Activated CD8-positive, alpha-beta memory T cell treated with anti-CD3 and anti-CD28 coated beads, Interleukin-2, amount 50 U/mL, for 24 hours (primary cell): ENCODE data around the gene KCMF1.

Experiments
- DNase-seq: peaks from one replicate; pipeline ENCODE4 v3.0.0-alpha.2; 2020; ENCODE audit errors: extremely low read depth

The KCMF1 gene

DNA sequence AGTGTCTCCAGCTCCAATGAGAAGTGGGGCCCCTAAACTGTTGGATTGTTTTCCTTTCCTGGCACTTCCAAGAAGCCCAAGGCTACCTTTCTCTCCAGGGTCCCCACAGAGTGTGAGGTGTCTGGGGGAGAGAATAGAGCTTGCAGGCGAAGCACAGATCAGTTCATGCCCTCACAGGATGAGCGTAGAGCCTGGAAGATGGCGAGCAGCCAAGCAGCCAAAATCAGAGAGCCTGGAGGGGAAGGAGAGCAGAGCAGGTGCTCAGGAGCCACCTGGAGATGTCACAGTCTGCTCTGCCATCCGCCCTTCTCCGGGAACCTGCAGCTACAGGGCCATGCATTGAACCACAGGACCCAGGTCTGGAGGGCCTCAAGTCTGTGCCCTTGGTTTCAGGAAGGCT is 107.6 kb downstream of the KCMF1 start:
- DNase-seq: no peak

DNA sequence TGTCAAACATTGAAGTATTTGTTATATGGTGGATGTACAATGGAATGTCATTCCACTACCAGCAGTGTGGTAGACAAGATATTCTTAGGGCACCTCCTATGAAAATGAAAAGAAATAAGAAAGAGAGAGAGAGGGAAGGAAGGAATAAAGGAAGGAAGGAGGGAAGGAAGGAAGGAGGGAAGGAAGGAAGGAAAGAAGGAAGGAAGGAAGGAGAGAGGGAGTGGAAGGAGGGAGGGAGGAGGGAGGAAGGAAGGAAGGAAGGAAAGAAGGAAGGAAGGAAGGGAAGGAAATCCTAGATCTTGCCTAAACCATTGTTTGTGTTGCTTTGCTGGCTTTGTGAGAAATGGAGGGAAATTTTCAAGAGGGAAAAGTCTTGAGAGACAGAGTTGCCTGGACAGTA is 112.1 kb downstream of the KCMF1 start:
- DNase-seq: no peak

DNA sequence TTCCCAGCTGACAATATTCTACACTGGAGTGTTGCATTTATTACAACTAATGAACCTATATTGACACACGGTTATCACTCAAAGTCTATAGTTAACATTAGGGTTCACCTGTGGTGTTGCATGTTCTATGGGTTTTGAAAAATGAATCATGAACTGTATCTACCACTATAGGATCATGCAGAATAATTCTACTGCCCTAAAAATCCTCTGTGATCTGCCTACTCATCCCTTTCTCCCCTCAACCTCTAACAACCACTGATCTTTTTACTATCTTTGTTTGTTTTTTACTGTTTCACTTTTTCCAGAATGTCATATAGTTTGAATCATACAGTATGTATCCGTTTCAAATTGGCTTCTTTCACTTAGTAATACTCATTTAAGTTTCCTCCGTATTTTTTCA is 114.6 kb downstream of the KCMF1 start:
- DNase-seq: no peak

DNA sequence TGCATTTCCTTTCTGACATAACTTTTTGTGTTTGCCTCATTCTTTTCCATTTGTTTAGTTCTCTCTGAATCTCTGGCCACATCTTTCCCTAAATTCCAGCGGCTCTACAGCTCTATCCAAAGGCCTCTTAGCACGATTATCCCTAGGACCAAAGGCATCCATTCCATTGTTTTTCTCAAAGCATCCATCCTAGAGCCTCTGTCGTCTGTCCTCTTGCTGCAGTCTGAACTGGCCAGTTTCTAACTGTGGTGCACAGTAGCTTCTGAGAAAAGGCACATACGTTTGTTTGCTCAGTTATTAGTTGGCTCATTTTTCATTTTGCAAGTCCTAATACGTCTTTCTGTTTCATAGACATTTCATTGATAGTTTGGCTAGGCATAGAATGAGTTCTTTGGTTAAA is 116.6 kb downstream of the KCMF1 start:
- DNase-seq: no peak

DNA sequence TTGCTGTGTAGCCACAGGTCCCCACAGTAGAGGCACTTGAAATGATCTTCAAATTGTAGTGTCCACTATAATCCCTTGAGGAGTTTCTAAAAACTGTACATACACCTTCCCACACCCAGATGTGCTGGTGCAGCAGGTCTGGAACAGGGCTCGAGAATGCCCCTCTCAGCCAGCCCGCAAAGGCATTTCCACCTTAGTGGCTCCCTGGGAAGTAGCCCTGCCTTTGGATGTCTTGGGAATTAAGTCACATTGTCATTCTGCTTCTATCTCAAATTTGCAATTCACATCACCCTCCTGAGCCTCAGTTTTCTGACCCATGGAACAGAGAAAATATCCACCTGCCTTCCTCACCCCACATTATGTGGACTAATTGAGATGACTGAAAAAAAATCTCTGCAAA is 118.0 kb downstream of the KCMF1 start:
- DNase-seq: no peak

DNA sequence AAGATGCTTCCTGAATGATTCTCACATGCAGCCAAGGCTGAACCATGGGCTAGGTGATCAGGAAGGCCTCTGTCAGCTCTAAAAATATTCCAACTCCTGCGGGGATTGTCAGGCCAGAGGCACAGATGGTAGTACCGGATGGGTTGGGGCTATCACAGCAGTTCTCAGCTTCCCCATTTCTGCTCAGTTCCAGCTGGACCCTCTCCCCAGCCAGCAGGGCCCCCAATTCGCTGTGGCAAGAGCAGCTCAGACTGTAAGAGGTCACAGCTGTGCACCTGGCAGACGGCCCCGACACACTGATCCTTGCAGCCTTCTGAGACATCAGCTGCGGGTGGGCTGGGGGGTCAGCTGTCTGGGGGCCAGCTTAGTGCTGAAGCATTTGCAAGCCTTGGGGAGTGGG is 118.6 kb downstream of the KCMF1 start:
- no peak for DNase-seq

DNA sequence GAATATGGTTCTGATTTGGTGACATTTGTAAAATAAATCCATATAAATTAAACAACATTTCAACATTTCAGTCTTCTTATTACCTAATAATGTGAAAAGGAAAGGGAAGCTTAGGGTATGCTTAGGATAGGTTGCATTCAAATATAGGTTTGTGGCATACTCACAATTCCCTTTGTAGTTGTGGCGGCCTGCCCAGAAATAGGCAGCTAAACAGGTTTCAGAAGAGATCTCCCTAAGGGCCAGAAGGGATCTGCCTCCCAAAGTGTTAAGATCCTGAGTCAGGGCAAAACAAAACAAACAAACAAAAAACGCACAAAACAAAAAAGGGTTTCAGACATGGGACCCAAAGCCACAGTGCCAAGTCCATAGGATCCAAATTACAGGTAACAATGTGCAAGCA is 120.9 kb downstream of the KCMF1 start:
- no peak for DNase-seq

DNA sequence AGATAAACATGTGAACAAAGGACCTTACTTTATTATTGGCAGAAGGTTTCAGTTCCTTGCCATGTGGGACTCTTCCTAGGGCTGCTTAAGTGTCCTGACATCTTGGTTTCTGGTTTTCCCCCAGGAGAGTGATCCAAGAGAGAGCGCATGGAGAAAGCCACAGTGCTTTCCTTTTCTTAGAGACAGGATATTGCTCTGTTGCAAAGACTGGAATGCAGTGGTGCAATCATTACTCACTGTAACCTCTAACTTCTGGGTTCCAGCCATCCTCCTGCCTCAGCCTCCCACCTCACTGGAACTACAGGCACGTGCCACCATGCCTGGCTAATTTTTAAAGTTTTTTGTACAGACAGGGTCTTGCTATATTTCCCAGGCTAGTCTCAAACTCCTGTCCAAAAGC is 124.1 kb downstream of the KCMF1 start:
- no peak for DNase-seq

DNA sequence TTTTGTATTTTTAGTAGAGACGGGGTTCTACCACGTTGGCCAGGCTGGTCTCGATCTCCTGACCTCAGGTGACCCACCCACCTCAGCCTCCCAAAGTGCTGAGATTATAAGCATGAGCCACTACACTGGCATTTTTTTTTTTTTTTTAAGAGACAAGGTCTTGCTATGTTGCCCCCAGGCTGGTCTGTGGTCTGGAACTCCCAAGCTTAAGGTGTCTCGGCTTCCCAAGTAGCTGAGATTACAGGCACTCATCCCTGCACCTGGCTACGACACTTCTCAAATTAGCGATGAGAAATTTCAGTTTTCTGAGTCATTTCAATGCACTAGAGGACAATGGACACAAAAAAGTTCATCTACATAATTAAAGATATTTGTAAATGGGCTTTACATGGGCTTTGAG is 125.7 kb downstream of the KCMF1 start:
- no peak for DNase-seq

DNA sequence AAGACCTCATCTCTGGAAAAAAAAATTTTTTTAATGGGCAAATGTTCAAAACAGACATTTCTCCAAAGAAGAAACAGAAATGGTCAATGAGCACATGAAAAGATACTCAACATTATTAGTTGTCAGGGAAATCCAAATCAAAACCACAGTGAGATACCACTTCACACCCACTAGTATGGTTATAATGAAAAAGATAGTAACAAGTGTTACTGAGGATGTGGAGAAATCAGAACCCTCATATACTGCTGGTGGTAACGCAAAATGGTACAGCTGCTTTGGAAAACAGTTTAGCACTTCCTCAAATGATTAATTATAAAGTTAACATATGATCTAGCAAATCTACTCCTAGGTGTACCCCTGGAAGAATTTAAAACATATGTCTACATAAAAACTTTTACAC is 133.3 kb downstream of the KCMF1 start:
- DNase-seq: no peak

DNA sequence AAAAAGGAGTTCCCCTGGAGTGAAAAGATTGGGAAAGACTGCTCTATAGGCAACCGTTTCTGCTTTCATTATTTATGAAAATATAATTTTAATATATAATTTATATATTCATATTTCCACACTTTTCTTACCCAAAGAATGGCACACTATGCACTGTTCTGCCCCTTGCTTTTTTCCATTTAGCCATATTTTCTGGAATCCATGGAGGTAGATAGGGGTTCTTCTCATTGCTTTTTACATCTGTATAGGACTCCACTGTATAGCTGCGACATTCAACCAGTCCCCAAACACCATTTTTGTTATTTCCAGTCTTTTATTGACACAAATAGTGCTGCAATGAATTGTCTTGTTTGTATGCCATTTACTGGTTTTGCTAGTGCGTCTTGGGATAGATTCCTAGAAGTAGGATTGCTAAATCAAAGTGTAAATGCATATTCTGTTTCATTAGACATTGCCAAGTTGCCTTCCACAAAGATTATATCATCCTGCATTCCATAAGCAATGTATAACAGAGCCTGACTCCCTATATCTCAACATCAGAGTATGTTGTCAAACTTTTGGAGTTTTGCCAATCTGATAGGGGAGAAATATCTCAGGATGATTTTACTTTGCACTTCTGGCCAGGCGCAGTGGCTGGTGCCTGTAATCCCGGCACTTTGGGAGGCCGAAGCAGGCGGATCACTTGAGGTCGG is 135.7 kb downstream of the KCMF1 start:
- DNase-seq: no peak
